ENCODE data around the gene PSMA5.
"Not testable (repeated sequence)": the region's sequence is repeated elsewhere in the genome, so short reads cannot be mapped to it uniquely, and the experiment has no call there.

Gene PSMA5

DNA sequence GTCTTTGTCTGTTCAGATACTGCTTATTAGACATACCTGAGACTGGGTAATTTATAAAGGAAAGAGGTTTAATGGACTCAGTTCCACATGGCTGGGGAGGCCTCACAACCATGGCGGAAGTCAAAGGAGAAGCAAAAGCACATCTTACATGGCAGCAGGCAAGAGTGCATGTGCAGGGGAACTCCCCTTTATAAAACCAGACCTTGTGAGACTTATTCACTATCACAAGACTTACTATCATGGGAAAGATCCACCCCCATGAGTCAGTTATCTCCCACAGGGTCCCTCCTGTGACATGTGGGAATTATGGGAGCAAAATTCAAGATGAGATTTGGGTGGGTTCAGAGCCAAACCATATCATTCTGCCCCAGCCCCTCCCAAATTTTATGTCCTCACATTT, 7.1 kb upstream of the PSMA5 start:
- DNase-seq = no peak

DNA sequence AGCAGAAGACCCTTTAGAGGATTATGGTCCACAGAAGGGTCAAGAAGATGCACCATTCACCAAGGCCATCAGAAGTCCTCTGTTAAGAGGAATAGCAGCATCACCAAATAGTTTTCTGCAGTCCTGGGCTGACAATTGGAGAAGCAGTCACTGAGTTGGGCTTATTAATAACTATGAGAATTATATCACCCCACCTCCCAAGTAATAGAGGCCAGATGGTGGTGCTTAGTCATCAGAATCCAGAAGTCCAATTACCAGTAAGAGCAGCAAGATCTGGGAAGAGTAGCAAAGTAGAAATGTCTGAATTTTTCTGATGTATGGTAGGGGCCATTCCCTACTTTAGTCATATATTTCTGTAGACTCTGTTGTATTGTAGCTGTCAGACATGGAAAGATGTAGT, 6.1 kb upstream of the PSMA5 start:
- peak in 1 of 56 donors; percentile 2 for DNase-seq

DNA sequence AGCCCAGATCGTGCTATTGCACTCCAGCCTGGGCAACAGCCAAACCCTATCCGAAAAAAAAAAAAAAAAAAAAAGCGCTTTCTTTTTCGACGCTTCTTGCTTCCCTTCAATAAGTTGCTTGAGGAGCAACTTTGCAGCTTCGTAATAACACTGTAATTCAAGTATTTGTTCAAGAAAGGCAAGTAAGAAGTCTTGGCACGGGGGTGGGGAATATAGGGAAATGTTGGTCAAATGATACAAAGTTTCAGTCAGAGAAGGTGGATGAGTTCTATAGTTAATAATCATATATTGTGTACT, 871 bp upstream of the PSMA5 start:
- DNase-seq = no peak

DNA sequence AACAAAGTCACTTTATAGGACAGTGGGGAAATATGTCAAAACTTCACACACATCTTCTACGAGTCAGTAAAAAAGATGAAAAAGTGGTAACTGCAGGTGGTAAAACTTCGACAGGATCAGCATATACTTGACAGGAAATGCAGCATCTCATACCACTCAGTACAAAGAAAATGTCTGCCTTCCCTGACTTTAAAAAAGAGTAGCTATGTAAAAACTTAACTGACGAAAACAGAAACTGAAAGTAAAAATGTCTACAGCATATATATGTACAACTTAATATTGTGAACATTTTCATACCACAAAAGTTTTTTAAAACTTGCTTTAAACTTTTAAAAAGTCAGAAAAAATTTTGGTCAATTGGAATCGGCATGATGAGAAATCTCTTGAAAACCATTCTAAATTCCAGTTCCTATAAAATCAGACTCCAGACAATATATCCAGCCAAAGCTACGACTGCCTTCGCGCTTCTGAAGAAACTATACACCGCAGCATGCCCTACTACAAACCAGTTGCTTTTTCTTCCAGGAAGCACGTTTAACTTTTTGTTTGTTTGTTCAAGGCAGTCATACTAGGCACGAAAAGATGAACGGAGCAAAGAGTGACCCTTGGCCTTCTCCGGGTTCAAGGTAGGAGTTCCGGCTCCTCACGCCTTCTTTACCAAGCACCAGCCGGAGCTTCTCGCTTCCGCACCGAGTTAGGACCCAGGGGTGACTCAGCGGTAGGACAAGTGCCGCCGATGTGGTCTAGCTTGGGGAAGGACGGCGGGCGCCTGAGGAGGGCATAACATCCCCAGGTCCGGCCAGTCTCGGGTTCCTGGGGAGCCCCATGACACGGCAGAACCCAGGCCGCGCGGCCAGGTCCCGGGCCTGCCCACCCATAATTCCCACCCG, 612 bp downstream of the PSMA5 start:
- DNase-seq = peak in 3 of 56 donors; percentile 51 to 57 (median 55)

DNA sequence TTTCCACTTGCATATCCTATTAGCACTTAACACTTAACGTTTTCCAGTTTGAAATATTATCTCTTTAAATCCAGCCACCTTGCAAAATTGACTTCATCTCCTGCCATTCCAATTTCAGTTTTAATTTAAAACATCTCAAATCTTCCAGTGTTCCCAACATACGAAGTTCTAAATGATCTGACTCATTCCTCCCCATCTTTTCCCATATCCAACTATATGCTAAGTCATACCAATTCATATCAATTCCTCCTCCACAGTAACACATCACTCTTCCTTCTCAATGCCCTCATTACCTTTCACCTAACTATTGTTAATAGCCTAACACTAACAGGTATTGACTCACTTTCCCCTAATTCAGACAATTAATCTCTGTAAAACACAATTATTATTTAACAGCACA, 2.8 kb downstream of the PSMA5 start:
- DNase-seq = no peak

DNA sequence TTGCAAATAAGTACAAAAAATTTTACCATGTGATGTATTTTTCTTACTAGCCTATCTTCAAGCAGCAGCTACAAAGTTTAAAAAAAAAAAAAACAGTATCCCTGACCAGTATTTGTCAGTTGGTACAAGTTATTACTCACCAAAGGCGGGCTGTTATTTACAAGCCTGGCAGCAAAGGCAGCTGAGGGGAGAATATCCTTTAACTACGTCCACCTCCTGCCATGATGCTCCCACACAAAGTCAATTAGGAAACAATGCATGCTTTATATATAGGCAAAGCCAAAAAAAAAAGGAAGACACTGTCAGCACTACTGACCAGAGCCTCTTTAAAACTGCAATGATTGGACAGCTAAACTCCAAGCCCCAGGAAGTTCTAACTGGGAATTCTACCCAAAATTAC, 13.7 kb downstream of the PSMA5 start:
- no peak for DNase-seq

DNA sequence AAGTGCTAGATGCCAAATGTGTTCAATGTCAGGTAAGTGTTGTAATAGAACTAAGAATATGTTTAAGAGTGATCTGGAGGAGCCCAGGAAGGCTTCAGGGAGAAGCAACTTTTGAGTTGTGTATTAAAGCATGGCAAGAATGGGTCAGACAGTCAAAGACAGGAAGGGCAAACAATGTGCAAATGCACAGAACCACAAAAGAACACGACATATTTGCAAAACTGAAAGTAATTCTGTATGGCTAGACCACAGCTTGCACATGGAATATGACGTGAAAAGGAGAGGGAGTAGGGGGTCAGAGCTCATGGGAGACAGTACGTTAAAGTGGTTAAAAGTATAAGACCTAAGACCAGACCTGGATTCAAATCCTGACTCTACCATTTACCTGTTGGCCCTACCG, 21.4 kb downstream of the PSMA5 start:
- DNase-seq = no peak

DNA sequence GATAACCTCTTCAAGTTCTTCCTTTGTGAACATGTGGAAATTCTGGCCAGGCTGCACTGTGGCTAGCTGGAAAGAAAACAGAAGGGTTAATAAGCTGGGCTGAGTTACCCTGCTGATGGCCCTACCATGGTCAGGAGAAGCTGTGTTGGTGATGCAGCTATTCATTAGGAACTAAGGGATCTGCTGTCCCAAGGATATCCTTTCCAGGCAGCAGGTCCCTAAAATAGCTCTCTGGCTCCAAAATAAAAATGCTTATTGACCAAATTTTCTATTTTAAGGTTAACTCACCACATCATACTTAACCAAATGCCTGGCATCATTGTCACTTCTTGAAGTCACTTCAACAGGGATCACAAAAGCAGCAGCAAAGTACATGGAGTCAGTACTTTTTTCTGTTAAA, 24.2 kb downstream of the PSMA5 start:
- DNase-seq = no peak

DNA sequence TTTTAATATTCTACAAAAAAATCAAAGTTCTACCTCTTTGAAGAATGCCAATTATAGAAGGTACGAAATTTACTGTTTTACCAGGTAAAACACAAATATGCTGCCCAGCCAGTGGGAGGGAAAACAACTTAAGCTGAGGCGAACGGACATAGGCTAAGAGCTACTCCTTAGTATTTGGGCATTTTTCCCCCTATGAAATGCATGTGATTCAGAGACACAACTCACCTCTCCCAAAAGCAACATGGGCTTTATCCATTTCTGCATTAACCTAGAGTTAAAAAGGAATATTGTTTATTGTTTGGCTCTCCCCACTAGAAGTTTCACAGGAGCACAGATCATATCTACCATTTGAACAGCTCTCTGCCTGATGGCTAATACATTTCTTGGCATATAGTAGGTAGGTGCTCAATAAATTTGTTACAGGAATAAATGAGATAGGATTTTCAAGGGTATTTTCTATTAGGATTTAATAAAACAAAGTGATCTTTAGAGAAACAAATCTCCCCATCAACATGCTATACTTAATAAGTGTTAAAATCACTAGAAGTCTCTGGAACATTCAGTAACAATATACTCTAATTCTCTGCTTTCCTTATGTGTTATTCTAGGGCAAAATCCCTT, 26.1 kb downstream of the PSMA5 start:
- no peak for DNase-seq

DNA sequence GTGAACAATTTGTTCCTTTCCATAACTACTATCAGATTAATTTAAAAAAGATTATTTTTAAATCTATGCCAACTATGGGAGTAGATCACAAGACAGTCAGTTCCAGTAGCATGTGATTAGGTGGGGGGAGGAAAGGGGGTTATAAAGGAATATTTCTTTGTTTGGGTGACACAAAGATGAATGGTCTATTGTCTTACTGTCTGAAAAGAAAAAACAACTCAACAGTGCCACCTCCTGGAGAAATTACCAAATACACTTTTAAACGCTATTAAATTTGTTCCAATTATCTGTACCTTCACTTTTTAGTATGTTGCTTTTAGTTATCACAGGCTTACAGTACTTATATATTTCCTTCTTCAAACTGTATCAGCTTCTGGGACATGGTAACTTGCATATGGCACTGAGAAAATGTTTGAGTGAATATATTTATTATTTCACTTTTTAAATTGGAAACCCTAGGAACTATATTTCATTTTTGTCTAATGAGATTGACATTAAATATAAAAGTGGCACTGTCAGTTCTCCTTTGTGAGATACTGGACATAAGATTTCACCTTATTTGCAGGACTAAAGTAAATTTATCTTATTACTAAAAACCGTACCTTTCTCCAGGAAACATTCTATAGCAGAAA, 26.8 kb downstream of the PSMA5 start:
- DNase-seq = peak in 4 of 56 donors; percentile 13 to 94 (median 47)

DNA sequence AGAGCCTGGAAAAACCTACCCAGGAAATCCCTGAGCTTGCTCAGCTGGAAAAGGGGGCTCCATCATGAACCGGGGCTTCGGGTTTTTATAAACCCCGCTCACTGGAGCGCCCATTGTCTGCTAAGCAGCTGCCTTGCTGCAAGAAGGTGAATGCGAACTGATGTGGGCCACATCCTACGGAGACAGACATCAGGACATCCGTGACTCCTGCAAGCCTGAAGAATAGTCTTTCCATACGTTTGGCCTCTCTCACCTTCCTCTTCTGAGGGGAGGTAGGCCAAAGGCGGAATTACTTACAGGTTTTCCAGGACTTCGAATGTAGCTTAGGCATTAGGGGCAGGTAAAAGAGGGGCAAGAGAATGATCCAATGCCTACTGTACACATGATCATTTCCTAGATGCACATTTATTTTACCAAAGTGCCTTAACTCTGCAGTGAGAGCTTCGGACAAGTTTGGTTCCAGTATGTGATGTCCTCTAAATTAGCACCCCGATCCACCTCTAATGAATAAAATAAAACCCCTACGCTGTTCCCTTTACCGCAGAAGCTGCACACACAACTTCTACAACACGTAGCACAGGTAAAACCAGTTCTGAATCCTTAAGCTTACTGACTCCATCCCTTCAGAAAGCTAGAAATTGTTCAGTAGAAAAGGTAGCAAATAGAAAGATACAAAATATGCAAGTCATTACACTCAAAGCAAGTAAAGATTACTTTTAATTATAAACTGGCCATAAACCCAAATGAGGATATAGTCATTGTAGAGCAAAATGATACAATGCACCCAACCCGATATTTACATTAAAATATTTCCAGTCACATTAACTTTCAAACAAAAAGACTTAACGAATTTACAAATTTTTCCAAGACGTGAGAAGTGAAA, 27.7 kb downstream of the PSMA5 start:
- peak in 1 of 56 donors; percentile 71 for DNase-seq

DNA sequence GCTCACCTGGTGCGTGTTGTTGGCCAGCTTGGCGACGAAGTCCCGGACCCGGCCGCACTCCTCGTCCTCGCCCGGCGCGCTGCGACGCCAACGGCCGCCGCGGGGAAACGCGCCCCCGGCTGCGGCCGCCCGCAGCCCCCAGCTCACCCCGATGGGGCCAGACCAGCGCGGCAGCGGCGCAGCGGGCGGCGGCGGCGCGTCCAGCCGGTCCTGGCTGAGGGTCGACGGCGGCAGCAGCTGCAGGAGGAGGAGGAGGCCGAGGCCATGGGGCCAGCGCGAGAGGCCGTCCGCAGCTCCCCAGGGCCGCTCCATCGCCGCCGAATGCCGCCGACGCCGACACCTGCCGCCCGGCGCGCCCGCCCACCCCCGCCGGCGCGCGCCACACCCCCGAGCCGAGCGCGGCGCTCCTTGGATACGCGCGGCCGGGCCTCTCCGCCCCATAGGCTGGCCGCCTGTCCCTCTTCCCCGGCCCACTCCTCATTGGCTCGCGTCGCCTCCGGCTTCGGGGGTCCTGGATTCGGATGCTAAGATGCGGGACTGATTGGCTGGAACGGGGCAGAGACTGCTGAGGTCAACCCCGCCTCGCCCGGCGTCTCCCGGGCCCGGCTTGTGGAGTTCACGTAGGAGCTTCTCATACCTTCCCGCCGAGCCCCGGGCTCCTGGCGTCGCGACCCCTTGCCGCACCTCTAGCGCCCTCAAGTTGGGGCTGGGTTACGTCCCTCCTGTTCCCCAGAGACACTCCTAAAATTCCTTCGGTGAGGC, 28.5 kb downstream of the PSMA5 start, which contains the start of gene SORT1:
TSS of gene SORT1 (minus strand) at position 338 of the 762 bp plus-strand sequence. CDS start at position 312, 26 bp downstream.
- peak in 55 of 56 donors; percentile 79 to 98 (median 93) for DNase-seq

DNA sequence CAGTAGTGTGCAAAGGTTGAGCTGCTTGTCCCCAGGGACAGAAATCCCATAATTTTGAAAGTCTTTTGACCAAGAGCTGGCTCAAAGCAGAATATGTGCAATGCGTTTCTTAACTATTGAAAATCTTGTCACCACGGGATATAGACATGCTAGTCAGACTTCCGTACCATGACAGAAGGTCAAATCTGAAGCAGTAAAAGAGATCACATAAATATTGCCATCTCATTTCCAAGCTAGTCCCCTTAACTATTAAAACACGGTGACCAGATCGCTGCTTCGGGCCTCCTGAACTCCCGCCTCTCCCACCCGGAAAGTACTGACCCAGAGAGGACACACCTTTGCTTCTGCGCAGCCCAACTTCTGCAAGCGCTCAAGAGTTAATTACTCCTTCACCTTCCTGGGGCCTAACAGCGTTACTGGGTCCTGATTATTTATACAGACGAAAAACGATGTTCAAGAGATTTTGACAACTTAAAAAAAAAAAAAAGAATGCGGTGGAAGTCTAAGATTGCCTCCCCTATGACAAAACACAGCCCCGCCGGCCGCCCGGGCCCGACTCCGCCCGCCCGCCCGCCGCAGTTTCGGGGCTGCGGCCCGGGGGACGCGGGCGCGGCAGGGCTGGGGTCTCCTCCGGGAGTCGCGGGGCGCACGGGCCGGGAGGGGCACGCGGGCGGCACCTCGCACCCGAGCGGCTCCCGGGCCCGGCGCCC, 29.2 kb downstream of the PSMA5 start:
- DNase-seq = peak in 1 of 56 donors; percentile 40

DNA sequence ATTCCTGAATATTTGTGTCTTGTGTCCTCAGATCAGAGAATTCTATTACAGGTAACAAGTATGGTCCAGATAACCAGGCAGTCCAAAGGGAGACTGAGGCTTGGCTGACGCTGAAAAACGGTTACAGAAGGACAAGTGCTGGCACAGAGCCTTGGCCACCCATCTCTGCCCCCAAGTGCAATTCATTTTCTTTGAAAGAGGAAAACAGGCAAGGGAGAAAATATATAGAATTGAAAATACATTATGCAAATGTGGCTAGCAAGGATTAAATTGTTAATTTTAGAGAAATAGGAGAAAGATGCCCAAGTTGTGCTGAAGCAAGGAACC, 29.8 kb downstream of the PSMA5 start:
- peak in 9 of 56 donors; percentile 12 to 43 (median 33) for DNase-seq

DNA sequence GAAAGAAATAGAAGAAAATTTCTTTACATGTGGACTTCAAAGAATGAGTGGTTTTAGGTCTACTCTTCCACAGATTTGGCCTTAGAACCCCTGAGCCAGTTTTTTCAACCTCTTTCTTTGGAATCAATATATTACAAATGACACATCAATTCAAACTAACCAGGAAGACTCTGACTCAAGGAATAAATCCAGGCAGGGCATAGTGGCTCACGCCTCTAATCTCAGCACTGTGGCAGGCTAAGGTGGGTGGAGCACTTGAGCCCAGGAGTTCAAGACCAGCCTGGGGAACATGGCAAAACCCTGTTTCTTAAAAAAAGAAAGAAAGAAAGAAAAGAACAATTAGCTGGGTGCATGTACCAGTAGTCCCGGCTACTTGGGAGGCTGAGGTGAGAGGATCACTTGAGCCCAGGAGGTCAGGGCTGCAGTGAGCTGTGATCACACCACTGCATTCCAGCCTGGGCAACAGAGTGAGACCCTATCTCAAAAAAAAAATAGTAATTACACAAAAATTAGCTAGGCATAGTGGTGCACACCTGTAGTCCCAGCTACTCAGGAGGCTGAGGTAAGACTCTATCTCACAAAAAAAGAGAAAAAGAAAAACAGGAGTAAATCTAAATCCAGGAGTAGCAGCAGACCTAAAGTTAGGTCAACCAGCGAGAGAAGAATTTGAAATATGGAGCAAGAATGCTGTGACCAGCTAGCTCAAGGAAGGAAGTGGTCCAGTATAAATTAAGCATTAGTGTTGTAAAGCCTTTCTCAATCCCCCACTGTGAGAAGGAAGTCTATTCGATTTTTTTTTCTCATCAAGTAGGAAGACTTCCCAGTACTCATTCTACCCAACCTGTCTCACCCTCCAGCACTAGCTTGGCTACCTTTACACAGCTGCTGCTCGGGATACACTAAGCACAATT, 30.4 kb downstream of the PSMA5 start:
- no peak for DNase-seq

DNA sequence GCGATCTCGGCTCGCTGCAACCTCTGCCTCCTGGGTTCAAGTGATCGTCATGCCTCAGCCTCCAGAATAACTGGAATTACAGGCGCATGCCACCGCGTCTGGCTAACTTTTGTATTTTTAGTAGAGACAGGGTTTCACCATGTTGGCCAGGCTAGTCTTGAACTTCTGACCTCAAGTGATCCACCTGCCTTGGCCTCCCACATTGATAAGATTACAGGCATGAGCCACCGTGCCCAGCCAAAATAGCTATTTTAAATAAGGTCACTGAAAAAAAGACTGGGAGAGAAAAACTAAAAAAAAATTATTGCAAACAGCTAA, 31.0 kb downstream of the PSMA5 start:
- not testable (repeated sequence) for DNase-seq

DNA sequence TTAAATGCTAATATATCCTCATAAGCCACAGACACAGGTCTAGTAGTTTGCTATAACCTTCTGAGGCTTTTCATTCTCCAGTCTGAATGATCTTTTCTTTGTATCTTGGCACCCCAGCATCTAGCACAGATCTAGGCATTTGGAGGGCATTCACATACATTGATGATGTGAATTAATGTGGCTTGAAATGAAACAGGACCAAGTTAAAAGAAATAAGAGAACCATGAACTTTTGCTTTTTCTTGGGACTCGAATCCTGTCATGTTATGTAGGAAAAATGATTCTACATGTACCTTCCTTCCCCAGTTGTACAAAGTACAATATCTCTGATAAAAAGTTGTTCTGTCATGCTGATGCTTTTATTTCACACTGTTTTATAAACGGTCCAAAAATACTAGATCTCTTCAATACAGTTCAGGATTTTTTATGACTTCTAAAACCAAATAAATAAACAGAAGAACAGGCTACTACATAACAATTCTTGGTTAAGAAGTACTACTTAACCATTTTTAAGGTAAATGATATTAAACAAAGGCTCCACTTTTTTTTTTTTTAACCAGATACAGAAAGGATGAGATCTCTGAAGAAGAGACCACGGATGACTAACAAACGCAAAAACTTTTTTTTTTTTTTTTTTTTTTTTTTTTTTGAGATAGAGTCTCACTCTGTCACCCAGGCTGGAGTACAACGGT, 31.5 kb downstream of the PSMA5 start:
- DNase-seq = no peak

DNA sequence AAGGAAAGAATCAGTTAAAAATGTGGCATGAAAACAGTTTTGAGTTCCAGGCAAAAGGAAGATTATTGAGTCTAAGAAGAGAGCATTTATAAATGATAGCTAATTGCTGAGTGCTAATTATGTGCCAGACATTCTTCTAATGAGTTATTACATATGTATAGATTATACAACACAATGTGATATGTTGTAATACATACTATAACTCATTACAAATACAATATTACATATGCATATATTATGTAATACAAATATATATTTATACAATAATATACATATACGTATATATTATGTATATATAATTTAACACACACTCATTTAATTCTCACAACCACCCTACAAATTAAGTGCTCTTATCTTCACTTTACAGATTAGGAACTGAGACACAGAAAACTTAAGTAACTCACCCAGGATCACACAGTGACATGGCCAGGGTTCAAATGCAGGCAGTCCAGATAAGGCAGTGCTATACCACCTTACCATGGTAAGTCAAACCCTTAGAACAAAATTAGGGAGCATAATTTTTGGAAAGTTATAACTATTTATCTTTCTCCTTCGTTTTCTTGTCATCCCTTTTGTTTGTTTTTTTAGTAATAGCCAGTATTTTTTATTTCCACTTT, 32.5 kb downstream of the PSMA5 start:
- DNase-seq = no peak
